Panc1 (cell line): ENCODE results near the gene TMEM222.

Experiments used
- POLR2AphosphoS5 ChIP-seq: IDR thresholded peaks from 2 replicates; pipeline ENCODE4 v1.6.1; 2012; ENCODE audit warnings: mild to moderate bottlenecking, low read depth, low read length, moderate library complexity
- TCF7L2 ChIP-seq: IDR thresholded peaks from 2 replicates; pipeline ENCODE4 v1.6.1; 2011; ENCODE audit warnings: mild to moderate bottlenecking, low read depth, low read length, inconsistent platforms
- TF ChIP-seq, protein P1 (sequence below): fragments of 450-650 bp; IDR thresholded peaks from 2 replicates; pipeline ENCODE4 v1.5.1; 2017; ENCODE audit warnings: mild to moderate bottlenecking

GRCh38 chr1:27331426-27331825, 9.5 kb downstream of the TMEM222 start:
- TF ChIP-seq, protein P1, sequence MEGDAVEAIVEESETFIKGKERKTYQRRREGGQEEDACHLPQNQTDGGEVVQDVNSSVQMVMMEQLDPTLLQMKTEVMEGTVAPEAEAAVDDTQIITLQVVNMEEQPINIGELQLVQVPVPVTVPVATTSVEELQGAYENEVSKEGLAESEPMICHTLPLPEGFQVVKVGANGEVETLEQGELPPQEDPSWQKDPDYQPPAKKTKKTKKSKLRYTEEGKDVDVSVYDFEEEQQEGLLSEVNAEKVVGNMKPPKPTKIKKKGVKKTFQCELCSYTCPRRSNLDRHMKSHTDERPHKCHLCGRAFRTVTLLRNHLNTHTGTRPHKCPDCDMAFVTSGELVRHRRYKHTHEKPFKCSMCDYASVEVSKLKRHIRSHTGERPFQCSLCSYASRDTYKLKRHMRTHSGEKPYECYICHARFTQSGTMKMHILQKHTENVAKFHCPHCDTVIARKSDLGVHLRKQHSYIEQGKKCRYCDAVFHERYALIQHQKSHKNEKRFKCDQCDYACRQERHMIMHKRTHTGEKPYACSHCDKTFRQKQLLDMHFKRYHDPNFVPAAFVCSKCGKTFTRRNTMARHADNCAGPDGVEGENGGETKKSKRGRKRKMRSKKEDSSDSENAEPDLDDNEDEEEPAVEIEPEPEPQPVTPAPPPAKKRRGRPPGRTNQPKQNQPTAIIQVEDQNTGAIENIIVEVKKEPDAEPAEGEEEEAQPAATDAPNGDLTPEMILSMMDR = no peak
- TF ChIP-seq TCF7L2 (no peak), POLR2AphosphoS5 (no peak)
